NCI-H2107 treated with DMSO at 0.1 percent for 48 hours (cell line): ENCODE data around the gene SH2D4B.

ENCODE experiments used
- DNase-seq: peaks from one replicate; lab custom pipeline; 2025; ENCODE audit not compliant: unreplicated experiment; lab: John Stamatoyannopoulos, UW

SH2D4B gene

GRCh38 chr10:80630324-80630723, 92.6 kb downstream of the SH2D4B start:
- DNase-seq: no peak

DNA sequence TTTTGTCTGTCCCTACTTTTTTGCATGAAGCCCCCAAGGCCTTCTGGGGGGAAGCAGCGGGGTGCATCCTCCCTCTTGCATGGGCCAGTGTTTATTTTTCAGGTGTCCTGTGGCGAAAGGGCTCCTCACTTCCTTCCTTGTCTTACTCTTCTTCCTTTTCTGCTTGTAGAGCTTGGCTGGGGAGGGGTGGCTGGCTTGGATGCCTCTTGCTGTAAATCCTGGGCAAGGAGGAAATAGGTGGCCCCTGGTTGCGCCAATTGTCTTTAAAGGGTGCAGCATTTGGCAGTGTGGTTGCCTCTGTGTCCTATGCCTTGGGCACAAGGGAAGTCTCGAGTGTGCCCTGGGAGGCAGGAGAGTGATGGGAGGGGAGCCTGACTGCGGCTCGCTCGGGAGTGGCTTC, 95.0 kb downstream of the SH2D4B start:
- no peak for DNase-seq

- no peak for DNase-seq
Measured at GRCh38 chr10:80633383-80633860, 95.7 kb downstream of the SH2D4B start.

- DNase-seq: no peak
Measured at GRCh38 chr10:80633910-80634309, 96.2 kb downstream of the SH2D4B start.

- DNase-seq: no peak
Measured at GRCh38 chr10:80642661-80643060, 105.0 kb downstream of the SH2D4B start.

- DNase-seq: no peak
Measured at GRCh38 chr10:80646366-80646765, 108.7 kb downstream of the SH2D4B start.

GRCh38 chr10:80647173-80647833, 109.6 kb downstream of the SH2D4B start:
- no peak for DNase-seq

GRCh38 chr10:80648106-80648505, 110.4 kb downstream of the SH2D4B start:
- DNase-seq: no peak

GRCh38 chr10:80649183-80649582, 111.5 kb downstream of the SH2D4B start:
- DNase-seq: no peak

DNA sequence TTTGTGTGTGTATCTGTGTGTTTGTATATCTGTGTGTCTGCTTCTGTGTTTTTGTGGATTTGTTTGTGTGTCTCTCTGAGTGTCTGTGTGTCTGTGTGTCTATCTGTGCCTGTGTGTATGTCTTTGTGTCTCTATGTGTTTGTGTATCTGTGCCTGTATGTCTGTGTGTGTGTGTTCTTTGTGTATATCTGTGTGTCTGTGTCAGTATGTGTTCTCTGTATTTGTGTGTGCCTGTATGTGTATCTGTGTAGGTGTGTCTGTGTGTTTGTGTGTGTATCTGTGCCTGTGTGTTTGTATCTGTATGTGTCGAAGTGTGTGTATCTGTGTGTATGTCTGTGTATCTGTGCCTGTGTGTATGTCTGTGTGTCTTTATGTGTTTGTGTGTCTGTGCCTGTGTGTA, 118.2 kb downstream of the SH2D4B start:
- DNase-seq: no peak

GRCh38 chr10:80658068-80658467, 120.4 kb downstream of the SH2D4B start:
- no peak for DNase-seq

- DNase-seq: no peak
Measured at GRCh38 chr10:80659289-80659688, 121.6 kb downstream of the SH2D4B start.

- no peak for DNase-seq
Measured at GRCh38 chr10:80660266-80660665, 122.6 kb downstream of the SH2D4B start.

DNA sequence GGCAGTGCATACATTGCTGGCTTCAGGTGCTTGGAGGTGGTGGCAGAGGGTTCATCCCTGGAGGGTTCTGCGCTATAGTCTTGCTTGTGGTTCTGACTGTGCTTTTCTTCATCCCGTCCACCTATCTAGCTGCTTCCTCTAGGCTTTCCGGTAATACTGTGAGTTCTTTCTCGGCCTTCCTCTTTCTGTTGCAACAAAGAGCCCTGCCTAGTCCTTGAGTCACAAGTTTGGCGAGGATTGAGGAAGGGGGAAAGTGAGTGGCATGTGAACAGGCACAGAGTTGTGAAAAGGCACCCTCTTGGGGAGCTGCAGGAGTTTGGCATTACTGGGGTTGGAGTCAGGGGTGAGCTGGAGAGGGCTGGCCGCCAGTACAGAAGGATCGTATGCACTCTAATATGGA, 123.0 kb downstream of the SH2D4B start:
- DNase-seq: no peak

GRCh38 chr10:80661526-80661925, 123.8 kb downstream of the SH2D4B start:
- no peak for DNase-seq

DNA sequence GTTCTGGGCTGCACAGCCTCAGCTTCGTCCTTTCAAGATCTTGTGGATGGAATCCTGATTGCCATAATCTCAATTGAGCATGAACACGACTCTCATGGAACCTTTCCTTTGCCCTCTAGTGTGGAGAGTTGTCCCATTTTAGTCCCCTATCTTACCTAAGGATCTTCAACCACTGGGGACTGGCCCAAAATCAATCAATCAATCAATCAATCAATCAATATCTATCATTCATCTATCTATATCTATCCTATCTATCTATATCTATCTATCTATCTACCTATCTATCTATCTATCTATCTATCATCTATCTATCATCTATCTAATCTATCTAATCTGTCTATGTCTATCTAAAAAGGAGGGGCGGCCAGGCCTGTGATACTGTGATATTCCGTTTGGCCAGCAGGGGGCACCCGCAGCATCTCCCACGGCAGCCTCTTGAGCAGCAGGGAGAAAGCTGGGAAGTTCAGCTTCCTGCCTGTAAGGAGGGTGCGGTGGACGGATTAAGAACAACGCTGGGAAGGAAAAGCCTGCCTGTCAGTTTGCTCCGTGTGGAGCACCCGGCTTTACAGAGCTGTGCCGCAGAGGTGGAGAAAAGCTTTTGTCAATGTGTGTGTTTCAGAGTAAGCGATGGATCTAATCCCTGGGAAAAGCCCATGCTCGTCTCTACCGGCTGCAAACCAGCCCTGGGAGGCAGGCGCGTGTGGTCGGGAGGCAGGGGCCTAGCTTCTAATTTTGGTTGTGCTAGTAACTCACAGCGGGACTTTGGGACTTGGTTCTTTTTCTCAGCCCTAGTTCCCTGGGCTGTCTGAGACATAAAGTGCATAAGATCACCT, 124.9 kb downstream of the SH2D4B start:
- DNase-seq: peak; percentile 2

DNA sequence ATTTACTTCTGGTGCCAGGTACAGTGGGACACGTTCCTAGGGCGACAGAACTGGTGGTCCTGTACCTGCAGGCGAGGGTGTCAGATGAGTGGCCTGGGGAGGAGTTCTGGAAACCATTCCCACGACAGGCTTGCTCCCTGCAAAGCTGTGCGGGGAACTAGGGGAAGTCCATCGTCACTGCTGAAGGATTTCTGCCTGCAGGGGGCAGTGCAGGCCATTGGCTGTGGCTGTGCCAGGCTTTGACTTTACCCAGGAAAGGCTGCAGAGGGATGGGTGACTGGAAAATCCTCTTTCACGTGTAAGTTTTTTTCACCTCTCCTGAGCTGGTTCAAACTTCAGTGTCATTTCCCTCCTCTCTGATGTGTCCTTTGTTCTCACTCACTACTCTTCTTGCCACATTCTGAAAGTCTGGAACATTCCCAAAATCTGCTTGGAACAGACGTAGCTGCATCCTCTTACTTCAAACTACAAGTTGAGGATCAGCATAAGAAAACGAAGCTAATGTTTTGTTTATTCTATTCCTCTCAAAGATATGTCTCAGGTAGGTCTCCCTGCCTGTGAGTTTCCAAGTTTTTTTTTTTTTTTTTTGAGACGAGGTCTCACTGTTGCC, 126.5 kb downstream of the SH2D4B start:
- DNase-seq: no peak

- no peak for DNase-seq
Measured at GRCh38 chr10:80669485-80669884, 131.8 kb downstream of the SH2D4B start.

- DNase-seq: no peak
Measured at GRCh38 chr10:80670774-80671173, 133.1 kb downstream of the SH2D4B start.

DNA sequence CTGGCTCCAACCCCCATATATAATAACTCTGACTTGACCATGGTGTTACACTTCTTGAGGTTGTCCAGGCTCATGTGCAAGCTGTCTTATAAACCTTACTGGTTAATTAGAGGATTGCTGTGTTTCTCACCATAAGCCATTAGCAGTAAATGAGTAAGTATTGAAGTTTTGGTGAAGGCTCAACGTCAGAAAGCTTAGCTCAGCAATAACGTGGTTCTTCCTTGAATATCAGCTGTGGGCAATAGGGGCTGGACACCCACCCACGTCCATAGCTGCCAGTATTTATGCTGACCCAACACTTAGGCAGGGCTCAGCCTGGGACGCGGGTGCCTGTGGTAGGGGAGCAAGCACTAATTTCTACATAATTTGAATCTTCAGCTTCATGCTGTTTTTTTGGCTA, 134.1 kb downstream of the SH2D4B start:
- DNase-seq: no peak

DNA sequence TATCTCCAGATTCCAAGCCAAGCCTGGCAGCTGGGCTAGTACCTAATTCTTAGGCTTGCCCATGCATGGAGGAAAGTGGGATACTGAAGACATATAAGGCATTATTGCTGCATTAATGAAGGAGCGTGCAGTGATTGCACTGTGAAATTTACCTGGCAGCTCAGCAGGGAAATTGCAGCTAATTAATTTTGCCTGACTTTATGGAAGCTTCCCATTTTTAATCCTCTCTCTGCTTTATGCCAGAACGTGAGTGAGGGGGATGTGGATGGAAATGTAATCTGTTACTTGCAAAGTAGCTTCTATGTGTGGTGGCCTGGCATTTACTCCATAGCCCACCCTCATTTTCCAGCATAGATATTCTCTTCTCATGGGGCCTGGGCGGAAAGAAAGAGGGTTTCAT, 134.9 kb downstream of the SH2D4B start:
- no peak for DNase-seq

DNA sequence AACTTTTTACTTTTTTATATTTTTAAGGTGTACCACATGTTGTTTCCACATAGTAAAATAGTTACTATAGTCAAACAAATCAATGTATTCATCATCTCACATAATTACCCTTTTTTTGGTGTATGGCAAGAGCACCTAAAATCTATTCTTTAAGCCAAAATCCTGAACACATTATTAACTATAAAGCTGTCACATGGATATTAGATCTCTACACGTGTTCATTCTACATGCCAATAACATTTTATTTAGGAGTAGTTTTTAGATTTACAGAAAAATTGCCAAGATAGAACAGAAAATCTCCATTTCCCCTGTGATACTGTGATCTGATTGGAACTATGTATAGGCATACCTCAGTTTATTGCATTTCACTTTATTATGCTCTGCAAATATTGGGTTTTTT, 137.1 kb downstream of the SH2D4B start:
- DNase-seq: no peak
